GM12892 (cell line): ENCODE results near the gene FBXW12.

ENCODE experiments used
- POLR2A ChIP-seq: IDR thresholded peaks from 2 replicates; pipeline ENCODE4 v1.6.1; 2011; ENCODE audit warnings: low read depth, low read length, control low read depth
- POLR2AphosphoS5 ChIP-seq: IDR thresholded peaks from 2 replicates; pipeline ENCODE4 v1.6.1; 2011; ENCODE audit warnings: low read depth, low read length, control low read depth
- TAF1 ChIP-seq: IDR thresholded peaks from 2 replicates; pipeline ENCODE4 v1.6.1; 2011; ENCODE audit warnings: low read depth, mild to moderate bottlenecking, control low read depth, low read length, borderline replicate concordance

DNA sequence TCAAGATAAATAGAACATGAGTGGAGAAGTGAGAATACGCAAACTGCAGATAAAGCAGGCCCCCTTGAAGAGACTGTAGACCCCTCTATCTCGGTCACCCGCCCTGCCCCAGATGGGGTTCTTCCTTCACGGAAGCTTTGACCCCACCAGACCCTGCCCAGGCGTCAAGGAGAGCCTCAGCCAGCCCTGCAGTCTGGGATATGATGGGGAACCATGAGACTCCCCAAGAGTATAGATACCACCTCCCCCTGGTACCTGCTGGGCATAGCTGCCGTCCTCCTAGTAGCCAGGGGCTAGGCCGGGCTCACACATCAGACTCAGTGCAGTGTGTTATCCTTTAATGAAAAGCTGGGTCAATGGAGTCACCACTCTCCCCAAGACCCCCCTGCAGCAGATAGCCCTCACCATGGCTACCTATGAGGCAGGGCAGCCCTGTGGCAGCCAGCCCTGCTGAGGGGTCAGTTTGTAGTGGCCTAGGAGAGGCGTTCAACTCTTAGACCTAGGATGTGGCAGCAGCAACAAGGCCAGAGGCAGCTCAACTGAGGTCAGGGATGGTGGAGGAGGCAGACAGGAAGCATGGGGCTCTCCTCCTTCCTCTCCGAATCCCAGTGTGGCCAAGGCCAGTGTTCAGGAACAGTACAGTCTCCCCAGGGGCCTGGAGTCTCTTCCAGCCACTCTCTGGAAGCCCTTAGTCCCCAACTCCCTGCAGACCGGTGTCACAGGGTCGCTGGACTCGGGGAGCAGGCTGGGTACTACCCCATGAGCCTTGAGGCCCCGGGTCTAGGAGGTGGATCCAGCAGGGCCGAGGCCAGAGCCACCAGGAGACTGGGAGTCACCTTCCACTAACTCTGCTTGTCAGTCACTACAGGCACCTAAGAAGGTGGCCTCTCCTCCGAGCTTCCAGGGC is 31.8 kb downstream of the FBXW12 start:
- TF ChIP-seq POLR2A (no peak), TAF1 (no peak), POLR2AphosphoS5 (no peak)
